Neuronal stem cell (in vitro differentiated cells): ENCODE results near the gene CDC6.
A peak's percentile ranks its signal among the peaks of the same experiment; 100 is the strongest.

Source experiments
- DNase-seq: peaks from one replicate; pipeline ENCODE4 v3.0.0-alpha.2; 2013; ENCODE audit warnings: low spot score
- H2AFZ ChIP-seq: one replicate; pipeline ENCODE4 v1.6.1; 2013; ENCODE audit warnings: mild to moderate bottlenecking, low read length, inconsistent platforms
- H2AK5ac ChIP-seq: 2 replicates; pipeline ENCODE4 v1.6.1; 2013; ENCODE audit warnings: low read depth, mild to moderate bottlenecking, inconsistent platforms, low read length, moderate library complexity, mixed read lengths
- H2BK120ac ChIP-seq: 2 replicates; pipeline ENCODE4 v1.6.1; 2013; ENCODE audit warnings: low read depth, mild to moderate bottlenecking, inconsistent platforms, low read length, moderate library complexity, mixed read lengths
- H2BK12ac ChIP-seq: one replicate; pipeline ENCODE4 v1.6.1; 2013; ENCODE audit warnings: low read length, inconsistent platforms
- H2BK15ac ChIP-seq: 2 replicates; pipeline ENCODE4 v1.6.1; 2013; ENCODE audit warnings: mild to moderate bottlenecking, low read length, inconsistent platforms, mixed read lengths
- H2BK5ac ChIP-seq: one replicate; pipeline ENCODE4 v1.6.1; 2013; ENCODE audit warnings: inconsistent platforms, mild to moderate bottlenecking, low read length, moderate library complexity
- H3K14ac ChIP-seq: one replicate; pipeline ENCODE4 v1.6.1; 2013; ENCODE audit warnings: low read length, inconsistent platforms
- H3K18ac ChIP-seq: 2 replicates; pipeline ENCODE4 v1.6.1; 2013; ENCODE audit warnings: low read length, inconsistent platforms
- H3K23ac ChIP-seq: 2 replicates; pipeline ENCODE4 v1.6.1; 2013; ENCODE audit warnings: low read depth, mild to moderate bottlenecking, mixed read lengths, low read length, inconsistent platforms; ENCODE audit not compliant: poor library complexity
- H3K27ac ChIP-seq: replicated peaks from 3 replicates; pipeline ENCODE4 v1.5.1; 2013; ENCODE audit warnings: low read length, inconsistent platforms
- H3K27me3 ChIP-seq, 3 experiments: 2 replicates each; pipeline ENCODE4 v1.6.1; 2013; ENCODE audit warnings: low read length in 3 of 3, mild to moderate bottlenecking in 2 of 3, inconsistent platforms in 1 of 3, low read depth in 1 of 3, mixed read lengths in 1 of 3, moderate library complexity in 1 of 3; ENCODE audit not compliant: control insufficient read depth in 3 of 3, insufficient read depth in 3 of 3
- H3K36me3 ChIP-seq, 2 donors: replicated peaks in 1 of 2; 2 replicates each; pipeline ENCODE4 v1.6.1; 2013; ENCODE audit warnings: low read length in 2 of 2; ENCODE audit not compliant: control insufficient read depth in 2 of 2, insufficient read depth in 2 of 2
- H3K4ac ChIP-seq: 2 replicates; pipeline ENCODE4 v1.6.1; 2013; ENCODE audit warnings: inconsistent platforms, mild to moderate bottlenecking, low read length, moderate library complexity
- H3K4me1 ChIP-seq, 2 donors: 1 replicate in 1 of 2; 2 replicates in 1 of 2; pipeline ENCODE4 v1.6.1; 2013; ENCODE audit warnings: low read length in 2 of 2, low read depth in 1 of 2; ENCODE audit not compliant: control insufficient read depth in 2 of 2, insufficient read depth in 1 of 2
- H3K4me2 ChIP-seq: one replicate; pipeline ENCODE4 v1.6.1; 2013; ENCODE audit warnings: mild to moderate bottlenecking, low read length, inconsistent platforms; ENCODE audit not compliant: insufficient read depth, poor library complexity, severe bottlenecking
- H3K4me3 ChIP-seq, 2 donors: 2 replicates each; pipeline ENCODE4 v1.5.1; 2013; ENCODE audit warnings: low read length in 2 of 2, mild to moderate bottlenecking in 2 of 2, inconsistent platforms in 1 of 2, moderate library complexity in 1 of 2
- H3K79me1 ChIP-seq: one replicate; pipeline ENCODE4 v1.6.1; 2013; ENCODE audit warnings: low read depth, mild to moderate bottlenecking, inconsistent platforms, low read length, moderate library complexity
- H3K9ac ChIP-seq: one replicate; pipeline ENCODE4 v1.6.1; 2013; ENCODE audit warnings: mild to moderate bottlenecking, low read depth, low read length, inconsistent platforms; ENCODE audit not compliant: poor library complexity
- H3K9me3 ChIP-seq, 2 donors: replicated peaks in 1 of 2; 2 replicates each; pipeline versions ENCODE3 to v1.6.1; 2013; ENCODE audit warnings: low read length in 2 of 2, mild to moderate bottlenecking in 2 of 2, inconsistent platforms in 1 of 2, low read depth in 1 of 2, mixed read lengths in 1 of 2, moderate library complexity in 1 of 2; ENCODE audit not compliant: control insufficient read depth in 2 of 2, insufficient read depth in 1 of 2
- H4K8ac ChIP-seq: one replicate; pipeline ENCODE4 v1.6.1; 2013; ENCODE audit warnings: low read depth, mild to moderate bottlenecking, inconsistent platforms, low read length, moderate library complexity
- H4K91ac ChIP-seq: one replicate; pipeline ENCODE4 v1.6.1; 2013; ENCODE audit warnings: low read length, low read depth, mild to moderate bottlenecking, inconsistent platforms; ENCODE audit not compliant: poor library complexity
- WGBS, 2 donors: extraction: QIAGEN DNeasy Blood & Tissue Kit; methylation state at CpG; one replicate each; pipeline ENCODE4 v1.1.7; 2013; ENCODE audit warnings: missing lambda C conversion rate in 2 of 2, mixed read lengths in 1 of 2; ENCODE audit not compliant: insufficient read length in 2 of 2, insufficient replicate concordance in 1 of 2; ENCODE audit errors: extremely low coverage in 2 of 2; 5-methylcytosine and 5-hydroxymethylcytosine counted together

Gene CDC6

GRCh38 chr17:40317880-40318829 is 30.5 kb downstream of the CDC6 start:
- Histone ChIP-seq H2BK120ac (no peak overlapping the region), H2AK5ac (peak overlapping the region; percentile 56), H3K9ac (peak overlapping the region; percentile 82), H4K8ac (no peak overlapping the region), H3K36me3 (no peaks in the 10 kb centered on the region), H3K27me3 (peaks cover 0 to 15% (median 0%) of the 10 kb centered on the region in 3 experiments), H2BK15ac (peak overlapping the region; percentile 65), H3K9me3 (peaks cover 0 to 3% of the 10 kb centered on the region in 2 donors), H3K18ac (peak overlapping the region; percentile 98), H2BK12ac (no peak overlapping the region), H2BK5ac (no peak overlapping the region), H3K4me2 (peak overlapping the region; percentile 87), H3K4ac (no peak overlapping the region), H2AFZ (peak overlapping the region; percentile 95), H3K14ac (peak overlapping the region; percentile 58), H3K4me1 (peaks cover 33 to 45% of the 10 kb centered on the region in 2 donors), H4K91ac (no peak overlapping the region), H3K23ac (peak overlapping the region; percentile 25), H3K27ac (no peak overlapping the region), H3K79me1 (peaks cover 6% of the 10 kb centered on the region), H3K4me3 (peak overlapping the region; percentile 76 to 88)
- no CpG with 5 or more reads among the region's 70 CpGs for WGBS, 2 donors
- peak; percentile 92 for DNase-seq

DNA sequence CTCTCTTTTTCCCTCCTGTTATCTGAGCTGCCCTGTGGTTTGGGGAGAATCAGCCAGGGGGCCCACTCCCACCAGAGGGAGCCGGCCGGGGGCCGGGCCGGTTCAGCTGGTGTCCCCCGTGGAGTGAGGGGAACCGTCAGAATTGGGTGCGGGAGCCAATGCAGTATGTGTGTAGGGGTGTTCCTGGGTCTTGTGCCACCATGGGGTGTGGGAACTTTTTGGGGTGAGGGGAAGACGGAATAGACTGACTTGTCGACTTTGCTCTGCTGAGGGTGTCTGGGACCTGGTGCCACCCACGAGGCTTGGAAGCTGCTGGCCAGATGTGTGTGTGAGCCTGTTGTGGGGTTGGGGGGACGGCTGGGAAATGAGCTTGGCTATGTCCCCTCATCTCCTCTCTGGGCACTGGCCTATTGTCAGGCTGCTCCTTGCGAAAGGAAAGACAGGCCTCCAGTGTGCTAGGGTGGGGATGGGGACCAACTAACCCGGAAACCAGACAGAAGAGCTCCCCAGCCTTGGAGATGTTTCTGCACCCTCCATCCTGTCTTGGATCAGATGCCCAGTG is 31.2 kb downstream of the CDC6 start:
- no peak for DNase-seq
- peaks cover 33 to 49% of the 10 kb centered on the region in 2 donors for H3K4me1 ChIP-seq

GRCh38 chr17:40319651-40320540 is 32.2 kb downstream of the CDC6 start:
- Histone ChIP-seq H3K14ac (no peak overlapping the region), H3K36me3 (no peaks in the 10 kb centered on the region), H3K4me2 (no peak overlapping the region), H3K18ac (no peak overlapping the region), H2BK12ac (no peak overlapping the region), H3K27ac (no peak overlapping the region), H2AFZ (no peak overlapping the region), H3K4ac (no peak overlapping the region), H4K8ac (no peak overlapping the region), H3K79me1 (peaks cover 6% of the 10 kb centered on the region), H2AK5ac (peak overlapping the region; percentile 33), H3K27me3 (peaks cover 0 to 15% (median 0%) of the 10 kb centered on the region in 3 experiments), H3K23ac (no peak overlapping the region), H2BK5ac (no peak overlapping the region), H3K4me1 (peaks cover 31 to 49% of the 10 kb centered on the region in 2 donors), H3K9me3 (peaks cover 0 to 3% of the 10 kb centered on the region in 2 donors), H3K9ac (no peak overlapping the region), H2BK120ac (no peak overlapping the region), H3K4me3 (peak overlapping the region in 1 of 2 donors; percentile 76), H2BK15ac (no peak overlapping the region), H4K91ac (no peak overlapping the region)
- DNase-seq: no peak
- WGBS, 2 donors: no CpG with 5 or more reads among the region's 11 CpGs

More for the DNA sequence above, 31.2 kb downstream of the CDC6 start:
- peak overlapping the region; percentile 74 for H3K9ac ChIP-seq
- H3K23ac ChIP-seq: peak overlapping the region; percentile 34
- H3K27me3 ChIP-seq: peaks cover 0 to 15% (median 0%) of the 10 kb centered on the region in 3 experiments
- no peak overlapping the region for H4K91ac ChIP-seq
- peaks cover 0 to 3% of the 10 kb centered on the region in 2 donors for H3K9me3 ChIP-seq
- WGBS, 2 donors: no CpG with 5 or more reads among the region's 13 CpGs
- H2BK120ac ChIP-seq: no peak overlapping the region
- H3K36me3 ChIP-seq: no peaks in the 10 kb centered on the region
- no peak overlapping the region for H2BK12ac ChIP-seq
- H3K4me2 ChIP-seq: peak overlapping the region; percentile 87
- H3K4me3 ChIP-seq: peak overlapping the region; percentile 76 to 88
- no peak overlapping the region for H3K27ac ChIP-seq
- no peak overlapping the region for H3K18ac ChIP-seq
- no peak overlapping the region for H2BK15ac ChIP-seq
- H3K4ac ChIP-seq: no peak overlapping the region
- H3K14ac ChIP-seq: peak overlapping the region; percentile 31
- peak overlapping the region; percentile 47 for H2AK5ac ChIP-seq
- peaks cover 6% of the 10 kb centered on the region for H3K79me1 ChIP-seq
- H4K8ac ChIP-seq: no peak overlapping the region
- H2AFZ ChIP-seq: peak overlapping the region; percentile 95
- H2BK5ac ChIP-seq: no peak overlapping the region
